ENCODE measurements around the gene RPH3AL. TPM values are rescaled to one million over a fixed set of nuclear protein-coding genes. Genes with fewer than 3 reads are reported as not detected.

RPH3AL gene
- total RNA-seq, 1 donor from 2014 or later: 0.78 TPM

GRCh38 chr17:357644-358043 is 5.0 kb upstream of the RPH3AL start:
- Mint-ChIP-seq H3K9me3 (ENCODE audit: unreplicated experiment) (no peaks in the 10 kb centered on the region), H3K36me3 (ENCODE audit: unreplicated experiment) (no peaks in the 10 kb centered on the region), H3K27ac (ENCODE audit: unreplicated experiment) (no peak overlapping the region), H3K4me3 (ENCODE audit: unreplicated experiment) (no peak overlapping the region), H3K27me3 (ENCODE audit: unreplicated experiment) (peaks cover 7% of the 10 kb centered on the region), H3K4me1 (ENCODE audit: unreplicated experiment) (peaks cover 12% of the 10 kb centered on the region)
- TF ChIP-seq CTCF (IDR thresholded peaks at IDR 0.05): no peak
- DNase-seq (ENCODE audit: extremely low spot score, unreplicated experiment): no peak

- Mint-ChIP-seq H3K4me1 (ENCODE audit: unreplicated experiment) (peaks cover 20% of the 10 kb centered on the region), H3K27ac (ENCODE audit: unreplicated experiment) (no peak overlapping the region), H3K27me3 (ENCODE audit: unreplicated experiment) (peaks cover 7% of the 10 kb centered on the region), H3K4me3 (ENCODE audit: unreplicated experiment) (no peak overlapping the region), H3K36me3 (ENCODE audit: unreplicated experiment) (no peaks in the 10 kb centered on the region), H3K9me3 (ENCODE audit: unreplicated experiment) (no peaks in the 10 kb centered on the region)
- TF ChIP-seq CTCF (IDR thresholded peaks at IDR 0.05): no peak
- no peak for DNase-seq (ENCODE audit: extremely low spot score, unreplicated experiment)
Observed at GRCh38 chr17:356671-357434, 4.2 kb upstream of the RPH3AL start.

- Mint-ChIP-seq H3K36me3 (ENCODE audit: unreplicated experiment) (no peaks in the 10 kb centered on the region), H3K27ac (ENCODE audit: unreplicated experiment) (no peak overlapping the region), H3K4me1 (ENCODE audit: unreplicated experiment) (peaks cover 32% of the 10 kb centered on the region), H3K27me3 (ENCODE audit: unreplicated experiment) (peaks cover 4% of the 10 kb centered on the region), H3K4me3 (ENCODE audit: unreplicated experiment) (no peak overlapping the region), H3K9me3 (ENCODE audit: unreplicated experiment) (no peaks in the 10 kb centered on the region)
- TF ChIP-seq CTCF (IDR thresholded peaks at IDR 0.05): no peak
- no peak for DNase-seq (ENCODE audit: extremely low spot score, unreplicated experiment)
Observed at GRCh38 chr17:354651-355556, 2.3 kb upstream of the RPH3AL start.

- TF ChIP-seq CTCF (IDR thresholded peaks at IDR 0.05): no peak
- no peaks in the 10 kb centered on the region for H3K9me3 Mint-ChIP-seq (ENCODE audit: unreplicated experiment)
- H3K27ac Mint-ChIP-seq (ENCODE audit: unreplicated experiment): no peak overlapping the region
- H3K27me3 Mint-ChIP-seq (ENCODE audit: unreplicated experiment): peaks cover 3% of the 10 kb centered on the region
- no peaks in the 10 kb centered on the region for H3K36me3 Mint-ChIP-seq (ENCODE audit: unreplicated experiment)
- H3K4me3 Mint-ChIP-seq (ENCODE audit: unreplicated experiment): no peak overlapping the region
- peaks cover 32% of the 10 kb centered on the region for H3K4me1 Mint-ChIP-seq (ENCODE audit: unreplicated experiment)
- DNase-seq (ENCODE audit: extremely low spot score, unreplicated experiment): no peak
Observed at GRCh38 chr17:353838-354234, 1.2 kb upstream of the RPH3AL start.

All from osteocyte (in vitro differentiated cells).